ENCODE measurements around the gene KSR1.

DNA sequence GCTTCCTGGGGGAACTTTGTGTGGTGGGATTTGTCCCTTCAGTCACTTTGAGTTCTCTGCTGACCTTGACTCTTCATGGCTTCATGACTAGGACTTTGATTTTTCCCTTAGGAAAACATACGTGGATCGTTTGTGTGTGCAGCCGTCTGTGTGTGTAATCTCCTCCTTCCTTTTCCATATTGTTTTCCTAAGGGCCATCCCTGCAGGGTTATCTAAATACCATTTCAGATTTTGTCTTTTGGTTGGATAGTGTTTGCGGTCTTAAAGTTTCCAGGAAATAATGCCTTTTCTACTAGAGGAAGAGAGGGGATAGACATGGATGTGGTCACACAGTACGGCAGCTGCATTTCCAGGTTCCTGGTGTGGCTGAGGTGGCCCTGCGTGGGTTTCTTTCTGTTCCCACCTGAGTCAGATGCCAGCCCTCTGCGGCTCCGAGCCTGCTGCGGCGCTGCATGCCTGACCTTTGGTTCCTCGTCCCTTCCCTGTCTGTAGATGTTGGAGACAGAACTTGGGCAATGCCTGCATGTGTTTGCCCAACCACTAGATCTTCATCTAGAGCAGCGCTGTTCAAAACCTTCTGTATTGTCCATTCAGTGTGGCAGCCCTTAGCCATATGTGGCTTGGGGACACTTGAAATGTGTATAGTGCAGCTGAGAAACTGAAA is 102.7 kb downstream of the KSR1 start:
- TF ChIP-seq, protein P1, sequence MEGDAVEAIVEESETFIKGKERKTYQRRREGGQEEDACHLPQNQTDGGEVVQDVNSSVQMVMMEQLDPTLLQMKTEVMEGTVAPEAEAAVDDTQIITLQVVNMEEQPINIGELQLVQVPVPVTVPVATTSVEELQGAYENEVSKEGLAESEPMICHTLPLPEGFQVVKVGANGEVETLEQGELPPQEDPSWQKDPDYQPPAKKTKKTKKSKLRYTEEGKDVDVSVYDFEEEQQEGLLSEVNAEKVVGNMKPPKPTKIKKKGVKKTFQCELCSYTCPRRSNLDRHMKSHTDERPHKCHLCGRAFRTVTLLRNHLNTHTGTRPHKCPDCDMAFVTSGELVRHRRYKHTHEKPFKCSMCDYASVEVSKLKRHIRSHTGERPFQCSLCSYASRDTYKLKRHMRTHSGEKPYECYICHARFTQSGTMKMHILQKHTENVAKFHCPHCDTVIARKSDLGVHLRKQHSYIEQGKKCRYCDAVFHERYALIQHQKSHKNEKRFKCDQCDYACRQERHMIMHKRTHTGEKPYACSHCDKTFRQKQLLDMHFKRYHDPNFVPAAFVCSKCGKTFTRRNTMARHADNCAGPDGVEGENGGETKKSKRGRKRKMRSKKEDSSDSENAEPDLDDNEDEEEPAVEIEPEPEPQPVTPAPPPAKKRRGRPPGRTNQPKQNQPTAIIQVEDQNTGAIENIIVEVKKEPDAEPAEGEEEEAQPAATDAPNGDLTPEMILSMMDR (IDR thresholded peaks at IDR 0.05): no peak
- TF ChIP-seq POLR2AphosphoS5 (IDR thresholded peaks at IDR 0.05): no peak
- no peak for TF ChIP-seq POLR2A (IDR thresholded peaks at IDR 0.05)
